Occipital lobe (tissue), 2 donors: ENCODE results near the gene SGMS1. TPM values are rescaled to one million over a fixed set of nuclear protein-coding genes. Genes with fewer than 3 reads are reported as not detected.

Experiments used
- DNase-seq: peaks from one replicate; lab custom pipeline; 2025; lab: John Stamatoyannopoulos, UW
- total RNA-seq: library from RNA; depleted of rRNA; stranded (reverse); fragments of >200 nt; gene quantifications from one replicate; pipeline ENCODE4 v1.2.3, GENCODE V29; 2014

SGMS1 gene
- total RNA-seq, 1 donor from 2014 or later: 46.5 TPM

GRCh38 chr10:50636618-50637579 is 13.1 kb upstream of the SGMS1 start:
- DNase-seq: no peak

DNA sequence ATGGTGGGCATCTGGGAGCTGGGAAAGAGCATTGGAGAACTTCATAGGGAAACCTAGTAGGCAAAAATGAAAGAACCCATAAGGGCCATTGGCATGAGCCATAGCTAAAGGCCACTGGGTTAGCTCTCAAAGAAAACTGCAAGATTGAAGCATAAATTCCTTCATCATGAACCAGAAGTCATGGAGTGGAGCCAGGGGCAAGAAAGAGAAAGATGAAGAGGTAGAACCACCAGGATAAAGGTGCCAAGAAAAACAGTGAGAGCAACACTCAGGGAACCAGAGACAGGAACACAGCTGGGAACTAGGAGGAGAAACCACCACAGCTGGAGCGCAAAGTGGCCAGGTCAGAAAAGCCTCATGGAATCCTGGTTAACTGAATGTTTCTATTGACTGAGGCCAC is 11.5 kb upstream of the SGMS1 start:
- no peak for DNase-seq

DNA sequence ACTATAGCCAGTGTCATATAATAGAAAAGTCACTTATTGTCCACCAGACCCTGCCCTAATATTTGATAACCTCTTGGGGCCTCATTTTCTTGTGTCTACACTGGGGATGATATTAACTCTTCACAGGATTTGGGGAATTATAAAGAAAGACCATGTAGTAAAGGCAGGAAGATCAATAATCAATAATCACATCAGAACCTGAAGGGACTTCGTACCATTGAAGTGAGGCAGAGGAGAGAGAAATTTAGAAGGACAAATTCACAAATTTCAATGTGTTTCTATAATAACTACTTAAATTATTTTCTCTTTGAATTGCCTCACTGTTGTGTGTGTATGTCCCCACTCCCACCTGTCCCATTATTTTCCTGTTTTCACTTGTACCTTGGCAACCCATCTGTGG is 10.7 kb upstream of the SGMS1 start:
- DNase-seq: no peak

GRCh38 chr10:50631052-50631451 is 7.3 kb upstream of the SGMS1 start:
- no peak for DNase-seq

DNA sequence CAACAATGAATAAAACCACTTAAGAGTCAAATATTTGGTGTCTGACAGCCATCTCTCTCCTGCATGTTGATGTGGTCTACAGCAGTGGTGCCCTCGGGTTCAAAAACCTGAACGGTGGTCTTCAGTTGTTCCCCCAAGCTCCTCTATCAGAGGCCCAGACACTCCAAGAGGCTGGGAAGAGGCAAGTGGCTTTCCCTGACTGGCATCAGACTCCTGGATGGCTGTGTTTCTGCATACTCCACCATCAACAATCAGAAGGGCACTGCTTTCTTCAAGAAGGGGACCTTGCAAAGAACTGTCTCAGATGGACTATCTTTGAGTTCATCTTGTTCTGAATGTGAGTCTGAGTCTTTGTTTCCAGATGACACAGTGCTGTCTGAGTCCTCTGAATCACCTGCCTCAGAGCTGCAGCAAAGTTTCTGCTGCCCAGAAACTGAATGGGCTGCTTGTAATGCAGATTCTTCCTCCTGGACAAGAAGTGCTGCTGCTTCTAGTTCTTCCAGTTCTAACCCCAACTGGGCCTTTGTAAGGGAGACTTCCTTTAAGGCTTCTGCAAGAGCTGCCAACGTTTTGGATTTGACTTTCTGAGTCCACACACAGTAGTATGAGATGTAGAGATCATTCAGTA is 5.9 kb upstream of the SGMS1 start:
- no peak for DNase-seq

DNA sequence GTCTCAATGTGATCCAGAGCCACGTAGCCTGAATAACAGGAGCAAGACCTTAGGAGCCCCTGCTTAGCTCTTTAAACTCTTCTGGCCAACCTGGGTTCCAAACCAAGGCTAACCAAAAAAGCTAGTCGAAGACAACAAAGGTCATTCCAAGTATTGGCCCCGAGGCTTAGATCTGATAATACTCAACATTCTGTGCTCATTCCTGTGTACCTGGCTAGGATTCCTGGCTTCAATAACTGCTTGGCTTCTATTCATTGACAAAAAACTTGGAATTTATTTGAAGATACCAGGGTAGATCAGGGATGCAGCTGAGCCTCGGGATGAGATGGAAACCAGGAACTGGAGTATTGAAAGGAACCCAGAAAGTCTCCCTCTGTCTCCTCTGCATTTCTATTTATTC is 4.1 kb upstream of the SGMS1 start:
- no peak for DNase-seq

DNA sequence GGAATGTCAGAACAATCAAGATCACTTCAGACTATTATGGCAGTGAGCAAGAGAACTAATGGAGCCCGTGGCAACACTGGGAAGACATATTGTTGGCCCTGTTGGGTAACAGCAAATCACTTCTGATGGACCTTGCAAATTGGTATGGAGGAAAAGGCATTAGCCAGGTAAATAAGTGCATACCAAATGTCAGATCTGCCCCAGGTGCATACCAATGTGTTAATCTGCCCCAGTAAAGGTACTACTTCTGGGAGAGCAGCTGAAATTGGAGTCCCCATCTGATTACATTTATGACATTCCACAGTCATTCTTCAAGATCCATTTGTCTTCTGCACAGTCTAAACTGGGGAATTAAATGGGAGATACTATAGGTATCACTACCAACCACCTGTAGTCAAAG is 3.7 kb upstream of the SGMS1 start:
- no peak for DNase-seq

DNA sequence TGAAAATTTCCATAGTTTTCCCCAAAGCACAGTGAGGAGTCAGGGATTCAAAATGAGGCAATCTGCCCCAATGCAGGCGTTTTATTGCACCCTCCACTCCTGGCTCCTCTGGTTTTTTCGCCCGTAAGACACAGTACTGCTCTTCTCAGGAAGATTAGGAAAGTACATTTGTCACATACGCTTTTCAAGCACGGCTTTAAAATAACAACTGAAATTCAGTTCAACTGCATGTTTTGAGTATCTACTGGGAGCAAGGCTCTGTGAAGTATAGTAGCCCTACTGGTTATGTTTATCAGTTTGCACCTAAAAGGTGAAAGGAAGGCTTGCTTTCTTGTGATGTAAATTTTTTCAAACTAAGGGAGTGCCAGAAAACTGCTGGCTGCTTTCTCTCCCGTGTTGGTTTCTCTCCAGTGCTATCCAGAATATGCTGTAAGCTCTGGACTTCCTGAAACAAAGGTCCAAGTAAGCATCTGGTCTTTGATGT is 1.9 kb upstream of the SGMS1 start:
- no peak for DNase-seq

- peak; percentile 89 for DNase-seq
These were observed 1.2 kb upstream of the SGMS1 start for GRCh38 chr10:50624866-50625501.

DNA sequence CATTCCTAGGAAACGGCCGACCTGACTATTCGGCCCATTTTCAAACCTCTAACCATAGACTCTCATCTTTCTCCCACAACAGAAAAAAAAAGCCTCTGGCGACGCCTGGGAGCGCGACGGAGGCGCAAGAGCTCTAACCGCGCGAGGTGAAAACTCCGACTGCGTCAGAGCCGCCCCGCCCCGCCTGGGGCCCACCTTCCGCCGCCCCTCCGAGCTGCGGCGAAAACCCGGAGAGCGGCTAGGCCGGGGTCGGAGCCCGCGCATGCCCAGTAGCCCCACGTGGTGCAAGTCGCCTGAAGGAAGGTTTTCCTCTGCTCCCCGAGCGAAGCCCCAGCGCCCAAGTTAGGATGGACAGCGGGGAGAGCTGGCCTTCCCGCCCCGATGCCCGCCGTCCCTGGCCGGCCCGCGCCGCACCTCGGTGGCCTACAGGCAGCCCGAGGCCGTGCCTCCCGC is 683 bp upstream of the SGMS1 start:
- DNase-seq: peak; percentile 89

DNA sequence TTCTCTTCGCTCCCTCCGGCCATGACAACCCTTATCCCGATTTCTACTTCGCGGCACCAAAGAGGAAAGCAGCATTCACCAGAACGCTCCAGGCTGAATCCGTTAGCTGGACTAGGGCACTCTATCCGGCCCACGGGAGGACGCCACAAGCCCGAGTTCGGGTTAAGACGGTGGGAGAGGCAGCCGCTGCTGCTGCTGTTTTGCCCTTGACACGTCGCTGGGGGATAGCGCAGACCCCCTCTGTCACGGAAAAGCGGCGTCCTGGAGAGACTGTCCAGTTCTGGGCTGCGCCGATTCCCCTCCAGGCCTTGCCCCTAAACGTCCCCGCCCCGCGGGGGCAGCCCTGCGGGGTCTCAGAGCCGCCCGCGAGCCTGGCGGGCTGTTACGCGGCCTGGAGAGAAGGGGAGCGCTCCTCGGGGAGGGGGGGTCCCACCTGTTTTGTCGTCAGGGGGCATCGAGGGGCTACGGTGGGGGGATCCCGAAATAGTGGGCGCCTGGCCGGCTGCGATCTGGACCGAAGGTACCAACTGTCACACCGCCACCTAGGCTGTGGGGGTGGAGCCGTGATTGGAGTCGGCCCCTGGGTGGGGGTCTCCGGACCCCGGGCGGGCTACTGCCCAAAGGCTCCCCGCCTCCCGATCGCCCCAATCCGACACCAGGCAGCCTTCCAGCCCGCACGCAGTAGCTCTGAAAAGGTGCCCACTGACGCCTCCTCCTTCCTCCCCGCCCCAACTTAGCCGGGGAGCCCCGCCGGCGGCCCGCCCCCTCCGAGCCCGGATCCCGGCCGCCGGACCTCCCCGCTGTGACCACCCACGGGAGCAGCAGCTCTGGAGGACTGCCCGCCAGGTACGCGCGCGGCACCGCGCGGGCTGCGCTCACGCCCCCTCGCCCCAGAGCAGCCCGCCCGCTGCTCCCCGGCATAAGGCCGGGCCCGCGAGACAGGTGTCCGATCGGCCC is 772 bp downstream of the SGMS1 start:
- peak; percentile 53 for DNase-seq

GRCh38 chr10:50621968-50622705 is 1.6 kb downstream of the SGMS1 start:
- peak; percentile 93 for DNase-seq

GRCh38 chr10:50620899-50621298 is 2.9 kb downstream of the SGMS1 start:
- no peak for DNase-seq

- DNase-seq: peak; percentile 38
These were observed 3.9 kb downstream of the SGMS1 start for GRCh38 chr10:50619882-50620281.

DNA sequence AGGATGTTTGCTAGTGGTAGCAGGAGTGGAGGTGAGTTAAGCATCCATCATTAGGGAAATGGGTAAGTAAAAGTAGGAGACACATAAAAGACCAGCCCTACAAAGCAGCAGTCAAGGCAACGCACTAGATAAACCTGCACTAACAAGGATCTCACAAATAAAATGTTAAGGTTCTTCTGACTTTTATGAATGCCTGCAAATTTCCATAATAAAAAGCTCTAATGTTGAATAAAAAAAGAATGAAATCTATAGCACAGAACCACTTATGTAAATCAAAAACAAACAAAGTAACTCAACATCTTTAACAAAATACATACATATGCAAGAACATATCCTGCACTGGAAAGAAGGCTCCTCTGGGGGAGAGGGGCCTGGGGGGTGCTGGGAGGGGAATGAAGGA is 4.6 kb downstream of the SGMS1 start:
- no peak for DNase-seq

- DNase-seq: no peak
These were observed 5.1 kb downstream of the SGMS1 start for GRCh38 chr10:50618624-50619023.

DNA sequence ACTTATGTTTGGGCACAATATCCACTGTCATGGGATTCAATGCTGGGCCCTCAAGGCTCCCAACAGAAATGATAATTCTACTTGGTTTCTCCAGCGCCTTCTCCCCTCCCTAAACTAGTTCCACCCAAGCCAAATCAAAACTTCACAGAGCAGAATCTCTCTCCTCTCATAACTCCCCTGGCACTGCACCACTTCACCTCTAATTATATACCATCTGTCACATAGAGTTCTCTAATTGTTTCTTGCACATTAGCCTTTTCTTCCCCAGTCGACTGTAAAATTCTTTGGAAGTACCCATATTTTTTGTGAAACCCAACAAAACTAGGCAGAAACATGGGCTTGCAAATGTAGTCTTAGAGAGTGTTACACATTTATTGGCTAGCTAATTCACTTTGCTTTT is 8.1 kb downstream of the SGMS1 start:
- no peak for DNase-seq

GRCh38 chr10:50614444-50615137 is 9.2 kb downstream of the SGMS1 start:
- no peak for DNase-seq

GRCh38 chr10:50613726-50614443 is 9.9 kb downstream of the SGMS1 start:
- DNase-seq: no peak
